Activated naive CD8-positive, alpha-beta T cell (primary cell): ENCODE results near the gene EPS8.
"Not testable (repeated sequence)": the region's sequence is repeated elsewhere in the genome, so short reads cannot be mapped to it uniquely, and the experiment has no call there.

Experiments used
- H3K27ac Mint-ChIP-seq: one replicate; pipeline ENCODE4 v1.8.0; 2021; ENCODE audit warnings: mixed read lengths
- H3K27me3 Mint-ChIP-seq: one replicate; pipeline ENCODE4 v1.8.0; 2021; ENCODE audit warnings: mixed read lengths
- H3K36me3 Mint-ChIP-seq: one replicate; pipeline ENCODE4 v1.8.0; 2021; ENCODE audit warnings: mixed read lengths
- H3K4me1 Mint-ChIP-seq: one replicate; pipeline ENCODE4 v1.8.0; 2021; ENCODE audit warnings: low read depth, mixed read lengths
- H3K4me3 Mint-ChIP-seq: one replicate; pipeline ENCODE4 v1.8.0; 2021; ENCODE audit warnings: mild to moderate bottlenecking, mixed read lengths
- H3K9me3 Mint-ChIP-seq: one replicate; pipeline ENCODE4 v1.8.0; 2021; ENCODE audit warnings: low read depth, mixed read lengths

EPS8 gene

GRCh38 chr12:15782667-15783066 is 6.5 kb downstream of the EPS8 start:
- Mint-ChIP-seq H3K9me3 (no peaks in the 10 kb centered on the region), H3K36me3 (no peaks in the 10 kb centered on the region), H3K27me3 (peaks cover 41% of the 10 kb centered on the region), H3K27ac (no peak overlapping the region), H3K4me1 (no peaks in the 10 kb centered on the region), H3K4me3 (no peak overlapping the region)

- no peaks in the 10 kb centered on the region for H3K36me3 Mint-ChIP-seq
- no peaks in the 10 kb centered on the region for H3K9me3 Mint-ChIP-seq
- no peak overlapping the region for H3K27ac Mint-ChIP-seq
- no peak overlapping the region for H3K4me3 Mint-ChIP-seq
- no peaks in the 10 kb centered on the region for H3K4me1 Mint-ChIP-seq
- H3K27me3 Mint-ChIP-seq = peaks cover 34% of the 10 kb centered on the region
Measured at GRCh38 chr12:15779925-15780324, 9.3 kb downstream of the EPS8 start.

DNA sequence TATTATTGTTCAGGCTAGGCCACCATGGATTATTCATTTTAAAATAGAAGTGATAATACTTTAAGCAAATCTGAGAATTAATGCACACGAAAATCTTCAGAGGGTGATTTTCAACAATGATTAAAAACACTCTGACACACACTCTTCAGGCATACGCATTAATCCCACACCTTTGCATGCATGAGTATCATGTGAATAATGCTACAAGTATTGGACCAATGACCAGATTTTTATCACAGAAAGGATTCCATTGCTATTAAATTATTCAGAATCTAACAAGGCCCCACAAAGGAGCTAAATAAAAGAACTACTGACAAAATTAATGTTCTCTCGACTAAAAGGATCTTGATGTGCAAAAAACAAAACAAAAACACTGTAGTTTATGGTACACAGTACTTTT is 11.1 kb downstream of the EPS8 start:
- Mint-ChIP-seq H3K27me3 (peaks cover 25% of the 10 kb centered on the region), H3K27ac (no peak overlapping the region), H3K9me3 (no peaks in the 10 kb centered on the region), H3K36me3 (no peaks in the 10 kb centered on the region), H3K4me3 (no peak overlapping the region), H3K4me1 (no peaks in the 10 kb centered on the region)

DNA sequence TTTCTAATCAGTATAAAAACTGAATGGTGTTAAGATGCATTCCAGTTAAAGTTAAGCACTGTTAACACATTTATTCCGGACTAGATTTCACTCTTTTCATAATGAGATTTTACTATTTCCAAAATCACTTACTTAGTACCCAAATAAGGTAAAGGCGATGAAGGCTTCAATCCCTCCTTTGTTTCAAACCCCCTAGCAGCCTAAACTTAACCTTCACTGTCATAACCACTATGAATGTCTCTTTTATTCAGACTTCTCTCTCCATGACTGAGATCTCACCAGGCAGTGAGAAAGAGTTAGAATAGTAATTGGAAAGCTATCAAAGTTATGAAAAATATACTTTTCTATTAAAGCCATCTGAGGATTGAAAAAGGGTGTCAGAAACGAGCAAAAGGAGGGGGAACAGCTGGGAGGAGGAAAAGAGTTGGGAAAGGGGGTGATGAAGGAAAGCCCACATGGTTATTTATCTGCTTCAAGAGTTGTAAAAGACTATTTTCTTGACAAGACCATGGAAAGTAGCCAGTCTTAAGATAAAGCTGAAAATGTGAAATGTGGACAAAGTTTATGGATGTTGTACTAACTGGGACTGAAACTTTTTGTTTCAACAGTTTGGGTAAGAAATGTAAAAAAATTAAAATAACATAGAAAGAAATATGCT is 11.7 kb downstream of the EPS8 start:
- Mint-ChIP-seq H3K4me1 (no peaks in the 10 kb centered on the region), H3K27me3 (peaks cover 21% of the 10 kb centered on the region), H3K36me3 (no peaks in the 10 kb centered on the region)

GRCh38 chr12:15776532-15776931 is 12.7 kb downstream of the EPS8 start:
- Mint-ChIP-seq H3K27me3 (peaks cover 19% of the 10 kb centered on the region), H3K27ac (no peak overlapping the region), H3K4me1 (no peaks in the 10 kb centered on the region), H3K4me3 (no peak overlapping the region), H3K36me3 (no peaks in the 10 kb centered on the region), H3K9me3 (no peaks in the 10 kb centered on the region)

More for the DNA sequence above, 11.7 kb downstream of the EPS8 start:
- Mint-ChIP-seq H3K4me3 (no peak overlapping the region), H3K9me3 (no peaks in the 10 kb centered on the region), H3K27ac (no peak overlapping the region)

- Mint-ChIP-seq H3K27me3 (peaks cover 18% of the 10 kb centered on the region), H3K4me3 (no peak overlapping the region), H3K36me3 (no peaks in the 10 kb centered on the region), H3K9me3 (no peaks in the 10 kb centered on the region), H3K4me1 (no peaks in the 10 kb centered on the region), H3K27ac (no peak overlapping the region)
Measured at GRCh38 chr12:15774819-15775218, 14.4 kb downstream of the EPS8 start.

- Mint-ChIP-seq H3K9me3 (no peaks in the 10 kb centered on the region), H3K4me1 (no peaks in the 10 kb centered on the region), H3K27ac (no peak overlapping the region), H3K27me3 (peaks cover 9% of the 10 kb centered on the region), H3K4me3 (no peak overlapping the region), H3K36me3 (no peaks in the 10 kb centered on the region)
Measured at GRCh38 chr12:15772405-15773018, 16.7 kb downstream of the EPS8 start.

GRCh38 chr12:15770581-15770980 is 18.6 kb downstream of the EPS8 start:
- H3K27ac Mint-ChIP-seq = no peak overlapping the region
- no peaks in the 10 kb centered on the region for H3K9me3 Mint-ChIP-seq
- H3K36me3 Mint-ChIP-seq = no peaks in the 10 kb centered on the region
- H3K4me1 Mint-ChIP-seq = no peaks in the 10 kb centered on the region
- no peak overlapping the region for H3K4me3 Mint-ChIP-seq
- peaks cover 3% of the 10 kb centered on the region for H3K27me3 Mint-ChIP-seq

DNA sequence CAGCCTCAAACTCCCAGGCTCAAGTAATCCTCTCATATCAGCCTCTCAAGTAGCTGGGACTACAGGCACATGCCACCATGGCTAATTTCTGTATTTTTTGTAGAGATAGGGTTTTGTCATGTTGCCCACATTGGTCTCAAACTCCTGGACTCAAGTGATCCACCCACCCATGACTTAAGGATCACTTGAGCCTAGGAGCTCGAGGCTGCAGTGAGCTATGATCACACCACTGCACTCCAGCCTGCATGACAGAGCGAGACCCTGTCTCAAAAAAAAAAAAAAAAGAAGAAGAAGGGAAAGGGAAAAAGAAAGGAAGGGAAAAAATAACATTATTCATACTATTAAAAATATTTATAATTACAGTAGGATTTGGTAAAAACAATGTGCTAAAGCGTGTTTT is 19.2 kb downstream of the EPS8 start:
- Mint-ChIP-seq H3K4me3 (no peak overlapping the region), H3K4me1 (no peaks in the 10 kb centered on the region), H3K27me3 (peaks cover 1% of the 10 kb centered on the region), H3K27ac (no peak overlapping the region), H3K9me3 (no peaks in the 10 kb centered on the region), H3K36me3 (no peaks in the 10 kb centered on the region)

DNA sequence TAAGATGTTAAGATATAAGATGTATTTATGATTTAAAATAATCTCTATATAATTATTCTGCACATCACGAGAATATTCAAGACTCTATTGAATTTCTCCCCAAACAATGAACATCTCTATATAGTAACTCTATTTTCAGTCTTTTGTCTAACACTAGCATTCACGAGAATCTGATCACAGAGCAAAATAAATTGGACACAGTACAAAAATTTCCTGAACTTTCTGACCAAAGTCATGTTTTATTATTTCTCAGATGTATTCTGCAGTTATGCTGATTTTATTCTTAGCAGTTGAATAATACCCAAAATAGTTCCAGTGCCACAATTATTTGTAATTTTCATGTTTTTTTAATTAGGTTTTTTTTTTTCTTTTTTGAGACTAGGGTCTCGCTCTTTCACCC is 19.6 kb downstream of the EPS8 start:
- Mint-ChIP-seq H3K9me3 (no peaks in the 10 kb centered on the region), H3K4me1 (no peaks in the 10 kb centered on the region), H3K36me3 (no peaks in the 10 kb centered on the region), H3K4me3 (no peak overlapping the region), H3K27me3 (peaks cover 1% of the 10 kb centered on the region), H3K27ac (no peak overlapping the region)

DNA sequence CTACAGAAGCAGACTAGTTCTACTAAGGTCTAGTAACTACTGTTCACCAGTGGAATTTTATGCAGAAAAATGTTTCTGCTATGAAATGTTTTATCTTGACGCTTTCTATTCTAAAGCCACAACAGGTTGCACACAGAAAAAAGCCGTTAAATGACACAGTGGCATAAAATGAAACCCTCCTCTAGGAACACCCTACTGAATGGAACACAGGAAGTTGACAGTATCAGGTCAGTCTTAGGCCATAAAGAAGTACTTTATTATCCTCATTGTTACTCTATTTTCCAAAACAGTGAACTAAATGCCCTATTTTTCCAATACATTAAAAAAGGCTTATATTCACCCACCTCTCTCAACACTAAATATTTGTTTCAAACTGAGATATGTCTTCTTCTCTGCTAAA is 21.9 kb downstream of the EPS8 start:
- no peak overlapping the region for H3K27ac Mint-ChIP-seq
- H3K4me3 Mint-ChIP-seq = no peak overlapping the region
- H3K4me1 Mint-ChIP-seq = no peaks in the 10 kb centered on the region
- H3K27me3 Mint-ChIP-seq = peaks cover 4% of the 10 kb centered on the region
- no peaks in the 10 kb centered on the region for H3K36me3 Mint-ChIP-seq
- no peaks in the 10 kb centered on the region for H3K9me3 Mint-ChIP-seq

DNA sequence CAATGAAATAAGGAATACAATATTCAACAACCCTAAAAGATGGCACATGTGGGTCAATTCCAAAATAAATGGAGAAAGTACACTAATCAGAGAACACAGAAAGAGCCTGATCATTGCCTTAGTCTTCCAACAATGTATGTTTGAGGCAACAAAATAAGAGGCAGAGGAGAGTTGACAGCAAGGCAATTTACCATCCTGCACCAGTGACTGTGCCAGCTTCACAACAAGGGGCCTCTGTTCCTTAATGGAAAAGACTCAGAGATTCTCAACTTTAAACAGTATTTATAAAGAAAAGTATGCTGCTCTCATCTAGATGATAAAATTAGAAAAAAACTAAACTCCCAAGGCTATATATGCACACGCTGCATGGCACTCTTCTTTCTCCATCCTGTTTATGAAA is 25.9 kb downstream of the EPS8 start:
- H3K4me3 Mint-ChIP-seq = no peak overlapping the region
- peaks cover 3% of the 10 kb centered on the region for H3K9me3 Mint-ChIP-seq
- no peak overlapping the region for H3K27ac Mint-ChIP-seq
- H3K36me3 Mint-ChIP-seq = peaks cover 2% of the 10 kb centered on the region
- peaks cover 13% of the 10 kb centered on the region for H3K27me3 Mint-ChIP-seq
- peaks cover 2% of the 10 kb centered on the region for H3K4me1 Mint-ChIP-seq

- not testable (repeated sequence) for H3K27ac Mint-ChIP-seq, H3K36me3 Mint-ChIP-seq, H3K9me3 Mint-ChIP-seq, H3K4me3 Mint-ChIP-seq, H3K4me1 Mint-ChIP-seq
- H3K27me3 Mint-ChIP-seq = peaks cover 17% of the 10 kb centered on the region
Measured at GRCh38 chr12:15762162-15762561, 27.0 kb downstream of the EPS8 start.

DNA sequence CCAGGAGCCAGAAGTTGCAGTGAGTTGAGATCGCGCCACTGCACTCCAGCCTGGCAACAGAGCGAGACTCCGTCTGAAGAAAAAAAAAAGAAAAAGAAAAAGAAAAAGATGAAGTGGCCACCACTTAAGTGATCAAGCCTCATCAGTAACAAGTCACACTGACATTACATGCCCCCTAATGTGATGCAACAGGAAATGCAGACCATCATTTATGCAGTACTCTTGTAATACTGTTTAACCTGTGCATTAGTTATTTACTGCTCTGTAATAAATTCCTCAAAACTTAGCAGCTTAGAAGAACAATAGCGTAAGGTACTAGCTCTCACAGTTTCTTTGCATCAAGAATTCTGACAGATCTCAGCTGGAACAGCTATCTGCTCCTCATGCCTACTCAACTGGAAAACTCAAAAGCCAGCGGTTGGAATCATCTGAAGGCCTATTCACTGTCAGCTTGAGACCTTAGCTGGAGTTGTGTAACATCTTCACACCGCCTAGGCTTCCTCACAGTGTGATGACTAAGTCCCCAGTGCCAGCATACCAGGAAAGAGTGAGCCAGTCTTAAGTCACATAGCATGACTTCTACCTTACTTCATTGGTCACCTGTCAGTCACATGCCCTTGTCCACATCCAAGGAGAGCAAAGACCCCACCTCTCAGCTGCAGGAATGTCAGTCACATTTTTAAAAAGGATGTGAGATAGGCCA is 31.5 kb downstream of the EPS8 start:
- H3K27ac Mint-ChIP-seq = no peak overlapping the region
- no peak overlapping the region for H3K4me3 Mint-ChIP-seq
- peaks cover 2% of the 10 kb centered on the region for H3K4me1 Mint-ChIP-seq
- peaks cover 20% of the 10 kb centered on the region for H3K27me3 Mint-ChIP-seq
- H3K36me3 Mint-ChIP-seq = peaks cover 2% of the 10 kb centered on the region
- H3K9me3 Mint-ChIP-seq = peaks cover 3% of the 10 kb centered on the region

DNA sequence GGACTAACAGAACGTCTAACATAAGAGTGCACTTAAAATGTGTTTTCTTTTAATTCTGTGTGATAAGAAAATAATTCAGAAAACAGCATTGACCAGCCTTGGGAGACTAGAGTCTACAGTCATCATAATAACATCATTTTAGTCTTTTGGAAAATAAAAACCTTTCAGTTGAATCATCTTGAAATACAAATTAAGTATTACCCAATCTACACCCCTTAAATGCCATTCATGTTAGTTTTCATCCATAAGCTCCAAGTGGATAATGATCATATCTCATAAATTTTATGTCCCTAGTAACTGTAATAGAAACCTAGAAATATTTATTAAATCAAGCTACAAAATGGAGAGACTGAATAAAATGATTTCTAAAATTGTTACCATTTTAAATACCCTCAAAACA is 32.4 kb downstream of the EPS8 start:
- Mint-ChIP-seq H3K4me1 (peaks cover 2% of the 10 kb centered on the region), H3K4me3 (no peak overlapping the region), H3K36me3 (peaks cover 2% of the 10 kb centered on the region), H3K27ac (no peak overlapping the region), H3K27me3 (peaks cover 21% of the 10 kb centered on the region), H3K9me3 (peaks cover 3% of the 10 kb centered on the region)
